Neural cell (in vitro differentiated cells): ENCODE results near the gene EHD4. TPM values are rescaled to one million over a fixed set of nuclear protein-coding genes. Genes with fewer than 3 reads are reported as not detected.

Experiments
- H2AFZ ChIP-seq: fragments of 200-600, 300-800 bp; sonication (generic), shearing (Covaris generic); 2 replicates; pipeline ENCODE4 v1.6.0; 2014; ENCODE audit warnings: low read depth, mild to moderate bottlenecking, antibody characterized with exemption, low read length, moderate library complexity
- H3F3A ChIP-seq: fragments of 200-600 bp; shearing (Covaris generic); 2 replicates; pipeline ENCODE4 v1.6.1; 2016; ENCODE audit warnings: mild to moderate bottlenecking, moderate library complexity, mixed read lengths, antibody characterized with exemption, low read length; ENCODE audit not compliant: insufficient read depth, poor library complexity, severe bottlenecking
- H3K27ac ChIP-seq: fragments of 200-600, 300-800 bp; sonication (generic), shearing (Covaris generic); 2 replicates; pipeline ENCODE4 v1.5.1; 2014; ENCODE audit warnings: mild to moderate bottlenecking, low read length, moderate library complexity
- H3K27me3 ChIP-seq: fragments of 300-800, 200-600 bp; sonication (generic), shearing (Covaris generic); 2 replicates; pipeline ENCODE4 v1.6.0; 2014; ENCODE audit warnings: mild to moderate bottlenecking, low read depth, low read length, moderate library complexity; ENCODE audit not compliant: insufficient read depth
- H3K36me3 ChIP-seq: fragments of 300-800, 200-600 bp; sonication (generic), shearing (Covaris generic); 2 replicates; pipeline ENCODE4 v1.5.1; 2014; ENCODE audit warnings: mild to moderate bottlenecking, antibody characterized with exemption, low read length, moderate library complexity; ENCODE audit not compliant: insufficient read depth
- H3K4me2 ChIP-seq: fragments of 300-800, 200-600 bp; sonication (generic), shearing (Covaris generic); 2 replicates; pipeline ENCODE4 v1.6.0; 2014; ENCODE audit warnings: mild to moderate bottlenecking, low read length
- H3K4me3 ChIP-seq: fragments of 300-800, 200-600 bp; sonication (generic), shearing (Covaris generic); 2 replicates; pipeline ENCODE4 v1.5.1; 2014; ENCODE audit warnings: mild to moderate bottlenecking, low read length, moderate library complexity
- H3K79me2 ChIP-seq: fragments of 200-600 bp; shearing (Covaris generic); replicated peaks from 2 replicates; pipeline ENCODE4 v1.6.0; 2014; ENCODE audit warnings: mild to moderate bottlenecking, low read length, moderate library complexity; ENCODE audit not compliant: insufficient read depth
- H3K9ac ChIP-seq: fragments of 300-800, 200-600 bp; sonication (generic), shearing (Covaris generic); 2 replicates; pipeline ENCODE4 v1.6.1; 2016; ENCODE audit warnings: mild to moderate bottlenecking, low read length, mixed read lengths
- H3K9me2 ChIP-seq: fragments of 200-600 bp; shearing (Covaris generic); 2 replicates; pipeline ENCODE4 v1.6.1; 2016; ENCODE audit warnings: mild to moderate bottlenecking, low read length, mixed read lengths; ENCODE audit not compliant: insufficient read depth
- H3K9me3 ChIP-seq: fragments of 200-600, 300-800 bp; sonication (generic), shearing (Covaris generic); 2 replicates; pipeline ENCODE4 v1.6.1; 2016; ENCODE audit warnings: mild to moderate bottlenecking, mixed run types, low read length, moderate library complexity, mixed read lengths
- H4K20me1 ChIP-seq: fragments of 200-600 bp; shearing (Covaris generic); 2 replicates; pipeline ENCODE4 v1.6.1; 2016; ENCODE audit warnings: mild to moderate bottlenecking, mixed run types; ENCODE audit not compliant: insufficient read depth
- CTCF ChIP-seq: fragments of 450-650 bp; IDR thresholded peaks from 2 replicates; pipeline ENCODE4 v1.5.1; 2014; ENCODE audit warnings: antibody characterized with exemption, mild to moderate bottlenecking, moderate library complexity; ENCODE audit not compliant: poor library complexity, severe bottlenecking
- EP300 ChIP-seq: fragments of 450-650 bp; conservative IDR thresholded peaks from 2 replicates; pipeline ENCODE4 v1.6.1; 2014; ENCODE audit warnings: antibody characterized with exemption, mild to moderate bottlenecking, moderate library complexity; ENCODE audit not compliant: poor library complexity, severe bottlenecking
- EZH2 ChIP-seq: fragments of 200-600, 300-800 bp; shearing (Covaris generic), sonication (generic); IDR thresholded peaks from 2 replicates; pipeline ENCODE4 v1.6.1; 2014; ENCODE audit warnings: antibody characterized with exemption, low read length, borderline replicate concordance, mild to moderate bottlenecking; ENCODE audit not compliant: insufficient read depth, poor library complexity, severe bottlenecking
- MXI1 ChIP-seq: fragments of 450-650 bp; conservative IDR thresholded peaks from 2 replicates; pipeline ENCODE4 v1.6.1; 2014; ENCODE audit warnings: antibody characterized with exemption, mild to moderate bottlenecking; ENCODE audit not compliant: poor library complexity, severe bottlenecking
- POLR2AphosphoS5 ChIP-seq: IDR thresholded peaks from 2 replicates; pipeline ENCODE4 v1.6.1; 2012
- RAD21 ChIP-seq: fragments of 450-650 bp; conservative IDR thresholded peaks from 2 replicates; pipeline ENCODE4 v1.6.1; 2014; ENCODE audit warnings: antibody characterized with exemption, mild to moderate bottlenecking, moderate library complexity
- REST ChIP-seq: IDR thresholded peaks from 2 replicates; pipeline ENCODE4 v1.6.1; 2012; ENCODE audit warnings: borderline replicate concordance
- SMC3 ChIP-seq: fragments of 450-650 bp; conservative IDR thresholded peaks from 2 replicates; pipeline ENCODE4 v1.6.1; 2014; ENCODE audit warnings: antibody characterized with exemption, mild to moderate bottlenecking, moderate library complexity; ENCODE audit not compliant: poor library complexity
- TAF1 ChIP-seq: IDR thresholded peaks from 2 replicates; pipeline ENCODE4 v1.6.1; 2012; ENCODE audit warnings: low read depth
- polyA plus RNA-seq: library from polyadenylated mRNA; depleted of rRNA; stranded (reverse); fragments of >200 nt; gene quantifications from 2 replicates; pipeline ENCODE4 v1.2.3, GENCODE V29; 2014

The EHD4 gene
- polyA plus RNA-seq, 1 donor from 2014 or later: 0.09 TPM

- Histone ChIP-seq H3K27me3 (no peaks in the 10 kb centered on the region), H4K20me1 (no peaks in the 10 kb centered on the region), H3K27ac (no peak overlapping the region), H3K9me2 (no peaks in the 10 kb centered on the region), H2AFZ (no peak overlapping the region), H3K4me3 (no peak overlapping the region), H3K4me2 (no peak overlapping the region), H3K9me3 (no peaks in the 10 kb centered on the region), H3K79me2 (no peaks in the 10 kb centered on the region), H3K9ac (no peak overlapping the region), H3K36me3 (no peaks in the 10 kb centered on the region), H3F3A (no peaks in the 10 kb centered on the region)
- TF ChIP-seq REST: no peak
- no peak for TF ChIP-seq TAF1
- TF ChIP-seq EZH2: no peak
- no peak for TF ChIP-seq RAD21
- TF ChIP-seq SMC3: no peak
- no peak for TF ChIP-seq POLR2AphosphoS5
- no peak for TF ChIP-seq MXI1
Observed at GRCh38 chr15:41861736-41862356, 110.5 kb downstream of the EHD4 start.

- no peak overlapping the region for H3K4me2 ChIP-seq
- no peaks in the 10 kb centered on the region for H3K27me3 ChIP-seq
- H3K9me2 ChIP-seq: no peaks in the 10 kb centered on the region
- no peak overlapping the region for H2AFZ ChIP-seq
- no peaks in the 10 kb centered on the region for H4K20me1 ChIP-seq
- TF ChIP-seq SMC3: no peak
- H3K36me3 ChIP-seq: no peaks in the 10 kb centered on the region
- no peak overlapping the region for H3K27ac ChIP-seq
- H3K4me3 ChIP-seq: no peak overlapping the region
- no peaks in the 10 kb centered on the region for H3K79me2 ChIP-seq
- no peaks in the 10 kb centered on the region for H3K9me3 ChIP-seq
- no peak overlapping the region for H3K9ac ChIP-seq
- no peaks in the 10 kb centered on the region for H3F3A ChIP-seq
Observed at GRCh38 chr15:41860049-41860828, 112.1 kb downstream of the EHD4 start.

GRCh38 chr15:41858756-41859155 lies 113.6 kb downstream of the EHD4 start:
- Histone ChIP-seq H3K9me3 (no peaks in the 10 kb centered on the region), H3K27me3 (no peaks in the 10 kb centered on the region), H3K36me3 (no peaks in the 10 kb centered on the region), H3F3A (no peaks in the 10 kb centered on the region), H3K79me2 (no peaks in the 10 kb centered on the region), H3K9ac (no peak overlapping the region), H3K27ac (no peak overlapping the region), H3K9me2 (no peaks in the 10 kb centered on the region), H2AFZ (no peak overlapping the region), H4K20me1 (no peaks in the 10 kb centered on the region), H3K4me3 (no peak overlapping the region), H3K4me2 (no peak overlapping the region)
- no peak for TF ChIP-seq EZH2
- TF ChIP-seq POLR2AphosphoS5: no peak
- no peak for TF ChIP-seq TAF1
- no peak for TF ChIP-seq REST
- no peak for TF ChIP-seq CTCF
- TF ChIP-seq RAD21: no peak
- no peak for TF ChIP-seq SMC3
- TF ChIP-seq MXI1: no peak
- TF ChIP-seq EP300: no peak
